ENCODE data around the gene WASHC3. TPM values are rescaled to one million over a fixed set of nuclear protein-coding genes. Genes with fewer than 3 reads are reported as not detected.

WASHC3 gene
- polyA plus RNA-seq, 3 donors, result 26.0 to 75.8 (median 66.2) TPM

DNA sequence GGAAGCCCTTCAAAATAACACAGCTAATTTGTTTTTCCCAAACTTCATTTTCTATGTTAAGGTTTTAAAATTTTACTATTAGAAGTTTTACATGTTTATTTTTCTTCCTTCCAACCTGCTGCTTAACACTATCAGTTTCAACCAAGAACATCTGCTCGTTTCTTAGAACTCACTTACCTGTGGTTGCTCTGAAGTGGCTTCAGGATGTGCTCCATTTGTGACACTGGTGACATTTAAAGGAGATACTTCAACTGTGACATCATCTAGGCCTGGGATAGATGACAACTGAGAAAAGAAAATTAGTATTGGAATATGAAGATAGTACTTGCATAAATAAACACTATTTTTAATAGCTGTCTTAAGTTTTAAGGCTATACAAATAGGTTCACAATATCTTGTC is 17.9 kb downstream of the WASHC3 start:
- Histone ChIP-seq H3K4me2 (replicated peaks; ENCODE audit: extremely low read depth, low read length, poor library complexity, severe bottlenecking) (no peak overlapping the region), H3K36me3 (replicated peaks in 1 of 2; ENCODE audit: control insufficient read depth in 1 of 2, insufficient read depth in 2 of 2, low read length in 2 of 2) (peaks cover 85 to 93% of the 10 kb centered on the region in 2 donors), H3K4me3 (replicated peaks in 1 of 3; ENCODE audit: low read depth in 2 of 3, low read length in 3 of 3) (no peak overlapping the region), H4K20me1 (ENCODE audit: insufficient read depth, low read length) (no peaks in the 10 kb centered on the region), H3K27ac (ENCODE audit: low read depth in 1 of 2, low read length in 2 of 2) (no peak overlapping the region), H3K79me2 (ENCODE audit: insufficient read depth, low read length) (no peaks in the 10 kb centered on the region), H3K9ac (ENCODE audit: insufficient read depth, low read length, poor library complexity, severe bottlenecking) (no peak overlapping the region), H3K4me1 (ENCODE audit: control insufficient read depth in 1 of 2, insufficient read depth in 2 of 2, low read length in 2 of 2) (no peaks in the 10 kb centered on the region), H3K9me3 (replicated peaks in 1 of 2; ENCODE audit: control insufficient read depth in 1 of 2, insufficient read depth in 1 of 2, low read length in 2 of 2) (no peaks in the 10 kb centered on the region), H3K27me3 (ENCODE audit: control insufficient read depth in 2 of 2, insufficient read depth in 2 of 2, low read length in 2 of 2) (no peaks in the 10 kb centered on the region), H2AFZ (ENCODE audit: insufficient read depth, low read depth, low read length, poor library complexity, severe bottlenecking) (no peak overlapping the region)
- no CpG with 5 or more reads among the region's 1 CpG for WGBS (ENCODE audit: insufficient coverage)
- peaks cover 43 to 48% of the 10 kb centered on the region in 2 donors for H3K36me3 Mint-ChIP-seq
- no peak overlapping the region for H3K27ac Mint-ChIP-seq
- no peak overlapping the region for H3K4me3 Mint-ChIP-seq
- DNase-seq, result no peak
- no peaks in the 10 kb centered on the region for H3K9me3 Mint-ChIP-seq
- TF ChIP-seq, protein P1, sequence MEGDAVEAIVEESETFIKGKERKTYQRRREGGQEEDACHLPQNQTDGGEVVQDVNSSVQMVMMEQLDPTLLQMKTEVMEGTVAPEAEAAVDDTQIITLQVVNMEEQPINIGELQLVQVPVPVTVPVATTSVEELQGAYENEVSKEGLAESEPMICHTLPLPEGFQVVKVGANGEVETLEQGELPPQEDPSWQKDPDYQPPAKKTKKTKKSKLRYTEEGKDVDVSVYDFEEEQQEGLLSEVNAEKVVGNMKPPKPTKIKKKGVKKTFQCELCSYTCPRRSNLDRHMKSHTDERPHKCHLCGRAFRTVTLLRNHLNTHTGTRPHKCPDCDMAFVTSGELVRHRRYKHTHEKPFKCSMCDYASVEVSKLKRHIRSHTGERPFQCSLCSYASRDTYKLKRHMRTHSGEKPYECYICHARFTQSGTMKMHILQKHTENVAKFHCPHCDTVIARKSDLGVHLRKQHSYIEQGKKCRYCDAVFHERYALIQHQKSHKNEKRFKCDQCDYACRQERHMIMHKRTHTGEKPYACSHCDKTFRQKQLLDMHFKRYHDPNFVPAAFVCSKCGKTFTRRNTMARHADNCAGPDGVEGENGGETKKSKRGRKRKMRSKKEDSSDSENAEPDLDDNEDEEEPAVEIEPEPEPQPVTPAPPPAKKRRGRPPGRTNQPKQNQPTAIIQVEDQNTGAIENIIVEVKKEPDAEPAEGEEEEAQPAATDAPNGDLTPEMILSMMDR (IDR thresholded peaks at IDR 0.05), result no peak
- no peaks in the 10 kb centered on the region for H3K4me1 Mint-ChIP-seq
- no peaks in the 10 kb centered on the region for H3K27me3 Mint-ChIP-seq (ENCODE audit: low read depth in 3 of 3)
- intact Hi-C loops (cut with micrococcal nuclease), result no loop called here

DNA sequence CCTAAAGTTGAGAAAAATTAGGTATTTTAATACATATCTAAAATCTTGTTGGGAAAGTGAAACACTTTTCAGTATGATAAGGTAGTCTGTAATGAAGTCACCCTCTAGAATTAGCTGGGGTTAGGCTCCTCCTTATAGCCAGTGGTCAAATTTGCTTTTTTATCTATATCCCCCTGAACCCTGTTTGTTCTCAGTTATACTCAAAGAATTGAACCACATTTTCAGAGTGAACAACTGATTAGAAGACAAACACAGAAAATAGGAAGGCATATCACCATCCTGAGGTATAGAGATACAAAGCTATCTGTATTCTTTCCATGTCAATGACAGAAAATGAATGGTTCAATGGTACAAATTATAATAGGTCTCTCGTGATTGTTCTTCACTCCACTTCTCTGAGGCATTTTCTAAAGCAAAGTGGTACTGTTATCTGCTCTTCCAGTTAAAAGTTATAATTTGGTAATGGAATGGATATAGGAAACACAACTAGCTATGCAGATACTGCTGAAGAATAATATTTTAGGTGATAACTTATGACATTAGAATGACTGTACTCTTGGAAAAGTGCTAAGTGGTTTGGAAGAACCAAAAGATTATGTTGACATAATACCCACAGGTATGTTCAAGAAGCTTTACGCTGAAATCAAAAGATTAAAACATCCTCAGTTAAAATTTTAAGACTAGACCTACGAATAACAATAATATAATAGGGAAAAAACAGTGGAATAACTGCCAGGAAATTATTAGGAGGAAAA is 27.6 kb downstream of the WASHC3 start:
- Histone ChIP-seq H4K20me1 (ENCODE audit: insufficient read depth, low read length) (no peaks in the 10 kb centered on the region), H2AFZ (ENCODE audit: insufficient read depth, low read depth, low read length, poor library complexity, severe bottlenecking) (no peak overlapping the region), H3K27me3 (ENCODE audit: control insufficient read depth in 2 of 2, insufficient read depth in 2 of 2, low read length in 2 of 2) (no peaks in the 10 kb centered on the region), H3K9ac (ENCODE audit: insufficient read depth, low read length, poor library complexity, severe bottlenecking) (no peak overlapping the region), H3K27ac (ENCODE audit: low read depth in 1 of 2, low read length in 2 of 2) (no peak overlapping the region), H3K36me3 (replicated peaks in 1 of 2; ENCODE audit: control insufficient read depth in 1 of 2, insufficient read depth in 2 of 2, low read length in 2 of 2) (peaks cover 64 to 86% of the 10 kb centered on the region in 2 donors), H3K4me1 (ENCODE audit: control insufficient read depth in 1 of 2, insufficient read depth in 2 of 2, low read length in 2 of 2) (no peaks in the 10 kb centered on the region), H3K4me3 (replicated peaks in 1 of 3; ENCODE audit: low read depth in 2 of 3, low read length in 3 of 3) (no peak overlapping the region), H3K79me2 (ENCODE audit: insufficient read depth, low read length) (no peaks in the 10 kb centered on the region), H3K9me3 (replicated peaks in 1 of 2; ENCODE audit: control insufficient read depth in 1 of 2, insufficient read depth in 1 of 2, low read length in 2 of 2) (no peaks in the 10 kb centered on the region), H3K4me2 (replicated peaks; ENCODE audit: extremely low read depth, low read length, poor library complexity, severe bottlenecking) (no peak overlapping the region)
- TF ChIP-seq, protein P1 (IDR thresholded peaks at IDR 0.05), result no peak
- H3K36me3 Mint-ChIP-seq, result peaks cover 60 to 65% of the 10 kb centered on the region in 2 donors
- H3K4me3 Mint-ChIP-seq, result no peak overlapping the region
- H3K9me3 Mint-ChIP-seq, result no peaks in the 10 kb centered on the region
- no peak overlapping the region for H3K27ac Mint-ChIP-seq
- no peak for DNase-seq
- H3K4me1 Mint-ChIP-seq, result no peaks in the 10 kb centered on the region
- no CpG with 5 or more reads among the region's 3 CpGs for WGBS (ENCODE audit: insufficient coverage)
- intact Hi-C loops (cut with micrococcal nuclease), result no loop called here
- H3K27me3 Mint-ChIP-seq (ENCODE audit: low read depth in 3 of 3), result no peaks in the 10 kb centered on the region
